COLO829 (cell line): ENCODE data around the gene BRD1.

Source experiments
- DNase-seq: peaks from one replicate; pipeline ENCODE4 v3.0.0; 2012; ENCODE audit warnings: low spot score

Gene BRD1

GRCh38 chr22:49827853-49828598 is at the start of gene BRD1:
BRD1 (minus strand) TSS chr22:49827873; CDS start chr22:49824317, 3,556 bp downstream.
- peak; percentile 28 for DNase-seq

GRCh38 chr22:49873228-49873940 is 45.7 kb upstream of the BRD1 start:
- DNase-seq, result no peak

- no peak for DNase-seq
Measured at GRCh38 chr22:49872347-49872746, 44.7 kb upstream of the BRD1 start.

GRCh38 chr22:49871482-49871881 is 43.8 kb upstream of the BRD1 start:
- no peak for DNase-seq

GRCh38 chr22:49869845-49870712 is 42.4 kb upstream of the BRD1 start:
- DNase-seq, result no peak

- no peak for DNase-seq
Measured at GRCh38 chr22:49869086-49869830, 41.6 kb upstream of the BRD1 start.

GRCh38 chr22:49867303-49868265 is 39.9 kb upstream of the BRD1 start:
- DNase-seq, result no peak

GRCh38 chr22:49866646-49867045 is 39.0 kb upstream of the BRD1 start:
- no peak for DNase-seq

- no peak for DNase-seq
Measured at GRCh38 chr22:49866134-49866533, 38.5 kb upstream of the BRD1 start.

- DNase-seq, result no peak
Measured at GRCh38 chr22:49865156-49865555, 37.5 kb upstream of the BRD1 start.

GRCh38 chr22:49863931-49864330 is 36.3 kb upstream of the BRD1 start:
- no peak for DNase-seq

GRCh38 chr22:49862496-49862776 is 34.8 kb upstream of the BRD1 start:
- DNase-seq, result peak; percentile 51

- DNase-seq, result no peak
Measured at GRCh38 chr22:49861642-49862495, 34.2 kb upstream of the BRD1 start.

GRCh38 chr22:49858827-49859226 is 31.2 kb upstream of the BRD1 start:
- DNase-seq, result no peak

GRCh38 chr22:49856766-49857618 is 29.3 kb upstream of the BRD1 start:
- no peak for DNase-seq

- DNase-seq, result no peak
Measured at GRCh38 chr22:49856343-49856742, 28.7 kb upstream of the BRD1 start.

GRCh38 chr22:49855251-49855911 is 27.7 kb upstream of the BRD1 start:
- DNase-seq, result no peak
